NCI-H446 treated with DMSO at 0.1 percent for 48 hours (cell line): ENCODE results near the gene DEAF1.
"Not testable (repeated sequence)": the region's sequence is repeated elsewhere in the genome, so short reads cannot be mapped to it uniquely, and the experiment has no call there.

Experiments
- DNase-seq: peaks from one replicate; lab custom pipeline; 2025; lab: John Stamatoyannopoulos, UW

The DEAF1 gene

GRCh38 chr11:680476-680875 is 14.5 kb downstream of the DEAF1 start:
- DNase-seq = no peak

GRCh38 chr11:679271-680207 is 15.5 kb downstream of the DEAF1 start:
- DNase-seq = no peak

DNA sequence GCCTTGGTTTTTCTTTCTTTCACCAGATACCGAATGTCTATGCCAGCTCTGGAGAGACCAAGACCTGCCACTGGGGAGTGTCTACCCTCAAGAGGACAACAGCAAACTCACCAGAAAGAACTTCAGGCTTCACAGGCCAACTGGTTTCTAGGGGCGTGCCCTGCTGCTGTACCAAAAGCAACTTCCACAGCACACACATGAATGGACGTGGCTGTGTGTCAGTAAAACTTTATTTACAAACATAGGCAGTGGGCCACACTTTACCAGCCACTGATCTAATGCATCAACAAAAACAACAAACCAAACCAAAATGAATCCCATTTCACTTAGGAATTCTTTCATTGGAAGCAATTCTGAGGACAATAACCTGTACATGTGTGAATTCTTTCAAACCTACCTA is 16.7 kb downstream of the DEAF1 start:
- DNase-seq = no peak

DNA sequence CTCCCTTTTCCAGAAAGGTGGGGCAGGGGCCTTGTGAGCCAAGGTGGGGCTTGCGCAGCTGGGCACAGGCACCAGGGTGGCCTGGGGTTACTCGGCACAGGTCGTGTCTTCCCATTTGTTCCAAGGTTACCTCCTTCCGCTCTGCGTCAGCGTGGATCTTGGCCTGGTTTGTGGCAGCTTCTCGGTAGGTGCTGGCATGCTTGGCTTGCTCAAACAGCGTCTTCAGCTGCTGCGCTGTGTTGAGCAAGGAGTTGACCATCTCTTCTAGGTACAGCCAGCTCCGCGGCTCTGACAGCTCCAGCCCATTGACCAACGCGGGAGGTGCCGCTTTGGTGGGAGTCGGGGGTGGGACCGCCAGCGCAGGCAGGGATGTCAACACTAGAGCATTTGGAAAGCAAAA is 20.6 kb downstream of the DEAF1 start:
- no peak for DNase-seq

DNA sequence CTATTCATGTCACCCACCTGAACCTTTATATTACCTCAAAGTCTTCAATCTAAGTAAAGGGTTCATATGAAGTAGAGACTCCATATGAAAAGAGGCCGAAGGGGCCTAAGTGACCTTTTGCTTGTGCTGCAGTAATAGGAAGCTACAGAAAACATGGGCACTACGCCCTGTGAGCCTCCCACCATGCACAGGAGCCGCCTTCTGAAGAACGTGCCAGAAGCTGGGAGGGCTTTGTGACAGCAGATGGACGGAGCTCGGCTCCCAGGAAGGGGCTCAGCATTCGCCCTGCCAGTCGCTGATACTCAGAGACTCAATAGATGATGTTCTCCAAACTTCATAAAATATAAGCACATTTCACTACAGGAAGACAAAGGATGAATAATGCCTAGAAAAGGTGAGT is 21.2 kb downstream of the DEAF1 start:
- DNase-seq = no peak

GRCh38 chr11:665704-666281 is 29.2 kb downstream of the DEAF1 start:
- no peak for DNase-seq

DNA sequence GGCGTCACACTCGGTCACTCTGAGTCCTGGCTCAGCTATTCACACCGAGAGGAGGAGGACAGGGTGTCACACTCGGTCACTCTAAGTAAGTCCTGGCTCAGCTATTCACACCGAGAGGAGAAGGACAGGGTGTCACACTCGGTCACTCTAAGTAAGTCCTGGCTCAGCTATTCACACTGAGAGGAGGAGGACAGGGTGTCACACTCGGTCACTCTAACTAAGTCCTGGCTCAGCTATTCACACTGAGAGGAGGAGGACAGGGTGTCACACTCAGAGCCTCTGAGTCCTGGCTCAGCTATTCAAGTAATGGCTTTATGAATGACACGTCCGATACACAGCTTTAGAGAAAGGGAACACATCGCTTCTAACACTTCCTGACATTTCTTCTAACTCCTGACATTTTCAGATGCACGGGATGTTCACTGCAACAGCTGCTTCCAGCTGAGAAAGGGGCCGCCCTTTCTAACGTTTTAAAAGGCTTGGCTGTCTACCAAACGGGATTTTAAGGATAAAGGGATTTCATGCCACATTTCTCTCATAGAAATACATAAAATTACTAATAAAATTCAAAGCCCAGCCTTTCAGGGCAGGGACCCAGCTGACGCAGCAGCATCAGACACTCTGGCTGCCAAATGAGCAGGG is 29.8 kb downstream of the DEAF1 start:
- no peak for DNase-seq

DNA sequence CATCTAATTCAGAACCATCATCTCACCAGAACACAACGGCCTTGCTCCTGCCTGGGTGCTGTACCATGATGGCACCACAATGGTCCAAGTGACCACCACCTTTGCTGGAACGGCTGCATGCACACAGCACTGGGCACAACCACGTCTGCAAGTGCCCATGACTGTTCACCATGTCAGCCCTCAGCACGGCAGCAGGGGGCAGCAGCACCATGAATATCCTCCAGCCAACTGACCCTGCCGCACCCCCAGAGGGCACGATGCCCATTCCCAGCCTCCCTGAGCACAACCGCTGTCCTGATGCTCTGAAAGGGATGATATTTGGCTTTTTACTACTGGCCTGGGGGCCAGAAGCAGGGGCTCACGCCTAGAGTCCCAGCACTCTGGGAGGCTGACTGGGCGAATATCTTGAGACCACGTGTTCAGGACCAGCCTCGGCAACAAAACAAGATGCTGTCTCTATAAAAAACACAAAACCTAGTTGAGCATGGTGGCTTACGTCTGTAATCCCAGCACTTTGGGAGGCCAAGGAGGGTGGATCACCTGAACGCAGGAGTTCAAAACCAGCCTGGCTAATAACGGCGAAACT is 32.2 kb downstream of the DEAF1 start:
- DNase-seq = no peak

DNA sequence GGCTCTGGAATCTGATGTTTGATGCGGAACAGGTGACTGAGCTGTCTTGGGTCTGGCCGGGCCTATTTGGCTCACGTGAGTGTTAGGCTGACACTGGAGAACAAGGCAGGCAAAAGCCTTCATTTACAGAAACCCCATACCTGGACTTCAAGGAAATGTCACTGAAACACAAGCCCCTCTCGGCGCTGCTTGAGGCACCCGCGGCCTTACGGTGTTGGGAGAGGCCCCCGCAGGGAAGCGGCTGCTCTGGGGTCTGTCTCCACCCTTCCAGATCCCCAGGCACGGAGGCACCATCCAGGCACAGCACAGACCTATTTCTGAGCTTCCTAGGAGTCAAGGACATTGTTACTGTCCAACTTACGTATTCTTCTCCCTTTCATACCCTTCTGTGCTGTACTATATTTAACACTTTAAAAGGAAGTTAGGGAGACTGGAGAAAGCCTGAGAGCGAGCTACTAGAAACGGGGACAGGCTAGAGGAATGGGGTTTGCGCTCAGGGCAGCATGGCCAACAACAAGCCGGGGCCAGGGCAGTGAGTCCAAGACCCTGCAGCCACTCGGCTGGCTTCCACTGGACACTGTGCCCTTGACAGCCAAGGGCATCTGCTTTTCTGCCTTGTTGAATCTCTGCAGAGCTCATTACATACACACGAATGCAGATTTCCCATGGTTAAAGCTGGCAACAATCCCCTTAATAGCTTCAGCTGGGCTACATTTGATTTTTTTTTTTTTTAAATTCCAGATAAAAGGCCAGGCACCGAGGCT is 34.2 kb downstream of the DEAF1 start:
- DNase-seq = no peak

DNA sequence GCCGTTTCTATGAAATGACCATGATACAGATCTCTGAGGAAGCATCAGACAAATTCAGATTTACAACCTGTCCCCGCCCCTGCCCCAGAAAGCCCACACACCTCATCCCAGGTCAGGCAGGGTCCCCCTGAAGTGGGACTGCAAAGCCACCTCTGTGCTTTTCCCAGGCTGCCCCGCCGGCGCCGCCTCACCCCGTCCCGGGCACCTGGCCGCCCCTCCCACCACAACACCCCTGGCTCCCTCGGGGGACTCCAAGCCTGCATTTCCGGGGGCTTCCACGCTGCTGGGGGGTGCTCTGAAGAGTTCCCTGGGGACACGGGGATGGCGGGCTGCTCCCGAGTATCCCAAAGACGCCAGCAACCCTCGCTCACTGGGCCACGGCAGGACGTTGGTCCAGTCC is 34.7 kb downstream of the DEAF1 start:
- DNase-seq = no peak

- no peak for DNase-seq
These were observed 35.4 kb downstream of the DEAF1 start for GRCh38 chr11:659532-660085.

GRCh38 chr11:657691-658126 is 37.3 kb downstream of the DEAF1 start:
- no peak for DNase-seq

- no peak for DNase-seq
These were observed 38.2 kb downstream of the DEAF1 start for GRCh38 chr11:656866-657265.

- no peak for DNase-seq
These were observed 38.6 kb downstream of the DEAF1 start for GRCh38 chr11:656426-656825.

- no peak for DNase-seq
These were observed 39.8 kb downstream of the DEAF1 start for GRCh38 chr11:655036-655726.

DNA sequence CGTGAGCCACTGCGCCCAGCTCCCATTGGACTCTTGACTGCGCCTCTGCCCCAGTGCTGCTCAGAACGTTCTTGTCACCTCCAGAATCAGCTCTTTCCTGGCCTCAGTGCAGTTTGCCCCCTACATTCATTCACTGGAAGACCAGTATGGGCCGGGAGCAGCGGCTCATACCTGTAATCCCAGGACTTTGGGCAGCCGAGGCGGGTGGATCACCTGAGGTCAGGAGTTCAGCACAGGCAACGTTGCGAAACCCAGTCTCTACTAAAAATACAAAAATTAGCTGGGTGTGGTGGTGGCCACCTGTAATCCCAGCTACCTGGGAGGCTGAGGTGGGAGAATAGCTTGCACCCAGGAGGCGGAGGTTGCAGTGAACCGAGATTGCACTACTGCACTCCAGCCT is 40.6 kb downstream of the DEAF1 start:
- DNase-seq = not testable (repeated sequence)

GRCh38 chr11:653837-654236 is 41.2 kb downstream of the DEAF1 start:
- no peak for DNase-seq

DNA sequence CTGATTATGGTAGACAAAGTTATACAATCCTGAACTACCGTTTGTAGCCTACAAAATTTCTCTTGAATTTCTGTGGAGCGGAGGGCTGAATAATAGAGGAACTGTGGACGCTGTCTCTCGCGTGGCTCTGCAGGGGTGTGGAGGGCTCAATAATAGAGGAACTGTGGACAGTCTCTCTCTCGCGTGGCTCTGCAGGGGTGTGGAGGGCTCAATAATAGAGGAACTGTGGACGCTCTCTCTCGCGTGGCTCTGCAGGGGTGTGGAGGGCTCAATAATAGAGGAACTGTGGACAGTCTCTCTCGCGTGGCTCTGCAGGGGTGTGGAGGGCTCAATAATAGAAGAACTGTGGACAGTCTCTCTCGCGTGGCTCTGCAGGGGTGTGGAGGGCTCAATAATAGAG is 41.9 kb downstream of the DEAF1 start:
- not testable (repeated sequence) for DNase-seq

- DNase-seq = no peak
These were observed 44.5 kb downstream of the DEAF1 start for GRCh38 chr11:650482-650881.

- not testable (repeated sequence) for DNase-seq
These were observed 47.3 kb downstream of the DEAF1 start for GRCh38 chr11:647672-648158.

GRCh38 chr11:646214-646613 is 48.8 kb downstream of the DEAF1 start:
- DNase-seq = no peak
